GM18505 (cell line): ENCODE results near the gene CIZ1.
"Not testable (repeated sequence)": the region's sequence is repeated elsewhere in the genome, so short reads cannot be mapped to it uniquely, and the experiment has no call there.

Experiments
- ATAC-seq: cut with Tn5 transposase; IDR thresholded peaks from one replicate; pipeline ENCODE4 v1.9.1; 2021; ENCODE audit not compliant: unreplicated experiment
- POLR2A ChIP-seq: IDR thresholded peaks from 4 replicates; pipeline ENCODE4 v1.6.1; 2011; ENCODE audit warnings: borderline replicate concordance; ENCODE audit not compliant: insufficient read depth, insufficient read length; ENCODE audit errors: extremely low read depth

CIZ1 gene

GRCh38 chr9:128146591-128147120, 44.7 kb downstream of the CIZ1 start:
- ATAC-seq: no peak
- no peak for TF ChIP-seq POLR2A

- ATAC-seq: no peak
- TF ChIP-seq POLR2A: no peak
Observed at GRCh38 chr9:128145951-128146351, 45.4 kb downstream of the CIZ1 start.

- TF ChIP-seq POLR2A: no peak
- ATAC-seq: no peak
Observed at GRCh38 chr9:128145536-128145935, 45.8 kb downstream of the CIZ1 start.

GRCh38 chr9:128144239-128145181, 46.9 kb downstream of the CIZ1 start:
- no peak for ATAC-seq

GRCh38 chr9:128143525-128144238, 47.7 kb downstream of the CIZ1 start:
- ATAC-seq: no peak
- no peak for TF ChIP-seq POLR2A

More at GRCh38 chr9:128144239-128145181, 46.9 kb downstream of the CIZ1 start:
- TF ChIP-seq POLR2A: no peak

- no peak for ATAC-seq
- TF ChIP-seq POLR2A: no peak
Observed at GRCh38 chr9:128142596-128142995, 48.8 kb downstream of the CIZ1 start.

GRCh38 chr9:128142061-128142460, 49.3 kb downstream of the CIZ1 start:
- no peak for ATAC-seq
- no peak for TF ChIP-seq POLR2A

- ATAC-seq: no peak
Observed at GRCh38 chr9:128141604-128142003, 49.8 kb downstream of the CIZ1 start.

GRCh38 chr9:128139621-128140020, 51.8 kb downstream of the CIZ1 start:
- ATAC-seq: no peak
- no peak for TF ChIP-seq POLR2A

More at GRCh38 chr9:128141604-128142003, 49.8 kb downstream of the CIZ1 start:
- TF ChIP-seq POLR2A: no peak

GRCh38 chr9:128138001-128138400, 53.4 kb downstream of the CIZ1 start:
- no peak for TF ChIP-seq POLR2A
- ATAC-seq: no peak

GRCh38 chr9:128136816-128137793, 54.3 kb downstream of the CIZ1 start:
- ATAC-seq: no peak
- TF ChIP-seq POLR2A: no peak

- not testable (repeated sequence) for ATAC-seq
Observed at GRCh38 chr9:128135561-128135960, 55.8 kb downstream of the CIZ1 start.

GRCh38 chr9:128132139-128132538, 59.2 kb downstream of the CIZ1 start:
- ATAC-seq: not testable (repeated sequence)

GRCh38 chr9:128131346-128131745, 60.0 kb downstream of the CIZ1 start:
- not testable (repeated sequence) for ATAC-seq

- not testable (repeated sequence) for ATAC-seq
Observed at GRCh38 chr9:128130651-128131050, 60.7 kb downstream of the CIZ1 start.

- not testable (repeated sequence) for ATAC-seq
Observed at GRCh38 chr9:128129976-128130590, 61.3 kb downstream of the CIZ1 start.
